ENCODE measurements around the gene PTPRH.

The PTPRH gene

DNA sequence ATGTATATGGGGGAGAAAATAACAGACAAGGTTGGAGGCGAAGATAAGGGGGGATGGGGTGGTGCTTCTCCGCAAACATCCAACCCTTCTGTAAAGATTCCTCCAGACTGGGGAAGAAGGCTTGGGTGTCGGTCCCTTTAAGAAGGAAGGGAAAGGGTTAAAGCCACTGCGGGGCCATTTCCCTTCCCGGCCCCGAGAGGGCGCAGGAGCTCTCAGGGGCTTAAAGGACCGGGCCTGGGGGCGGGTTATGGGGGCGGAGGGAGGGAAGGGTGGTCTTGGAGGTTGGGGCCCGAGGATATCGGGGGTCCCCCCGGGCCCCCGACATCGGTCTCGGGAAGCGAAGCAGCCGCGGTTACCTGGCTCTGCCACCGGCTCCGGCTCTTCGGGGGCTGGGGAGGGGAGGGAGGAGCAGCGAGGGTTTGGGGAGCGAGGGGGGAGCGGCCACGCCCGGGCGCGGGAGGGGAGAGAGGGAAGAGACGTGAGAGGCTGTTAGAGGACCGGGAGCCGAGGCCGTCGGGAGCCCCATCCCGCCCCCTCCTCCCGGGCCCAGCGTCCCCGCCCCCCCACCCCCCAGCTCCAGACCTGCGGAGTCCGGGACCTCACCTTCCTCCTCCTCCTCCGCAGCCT, 63.1 kb downstream of the PTPRH start:
- TF ChIP-seq, protein P1, sequence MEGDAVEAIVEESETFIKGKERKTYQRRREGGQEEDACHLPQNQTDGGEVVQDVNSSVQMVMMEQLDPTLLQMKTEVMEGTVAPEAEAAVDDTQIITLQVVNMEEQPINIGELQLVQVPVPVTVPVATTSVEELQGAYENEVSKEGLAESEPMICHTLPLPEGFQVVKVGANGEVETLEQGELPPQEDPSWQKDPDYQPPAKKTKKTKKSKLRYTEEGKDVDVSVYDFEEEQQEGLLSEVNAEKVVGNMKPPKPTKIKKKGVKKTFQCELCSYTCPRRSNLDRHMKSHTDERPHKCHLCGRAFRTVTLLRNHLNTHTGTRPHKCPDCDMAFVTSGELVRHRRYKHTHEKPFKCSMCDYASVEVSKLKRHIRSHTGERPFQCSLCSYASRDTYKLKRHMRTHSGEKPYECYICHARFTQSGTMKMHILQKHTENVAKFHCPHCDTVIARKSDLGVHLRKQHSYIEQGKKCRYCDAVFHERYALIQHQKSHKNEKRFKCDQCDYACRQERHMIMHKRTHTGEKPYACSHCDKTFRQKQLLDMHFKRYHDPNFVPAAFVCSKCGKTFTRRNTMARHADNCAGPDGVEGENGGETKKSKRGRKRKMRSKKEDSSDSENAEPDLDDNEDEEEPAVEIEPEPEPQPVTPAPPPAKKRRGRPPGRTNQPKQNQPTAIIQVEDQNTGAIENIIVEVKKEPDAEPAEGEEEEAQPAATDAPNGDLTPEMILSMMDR (IDR thresholded peaks at IDR 0.05) = no peak
- H3K27me3 ChIP-seq = peaks cover 99% of the 10 kb centered on the region
- H3K27ac ChIP-seq = no peak overlapping the region
- no peaks in the 10 kb centered on the region for H3K36me3 ChIP-seq
- H3K4me1 ChIP-seq (ENCODE audit: control insufficient read depth in 1 of 2, insufficient read depth in 1 of 2, low read depth in 1 of 2, low read length in 1 of 2) = peaks cover 7 to 14% of the 10 kb centered on the region in 2 experiments
- H3K4me3 ChIP-seq (ENCODE audit: low read depth in 1 of 2, low read length in 1 of 2) = no peak overlapping the region
- H3K9me3 ChIP-seq = no peaks in the 10 kb centered on the region

DNA sequence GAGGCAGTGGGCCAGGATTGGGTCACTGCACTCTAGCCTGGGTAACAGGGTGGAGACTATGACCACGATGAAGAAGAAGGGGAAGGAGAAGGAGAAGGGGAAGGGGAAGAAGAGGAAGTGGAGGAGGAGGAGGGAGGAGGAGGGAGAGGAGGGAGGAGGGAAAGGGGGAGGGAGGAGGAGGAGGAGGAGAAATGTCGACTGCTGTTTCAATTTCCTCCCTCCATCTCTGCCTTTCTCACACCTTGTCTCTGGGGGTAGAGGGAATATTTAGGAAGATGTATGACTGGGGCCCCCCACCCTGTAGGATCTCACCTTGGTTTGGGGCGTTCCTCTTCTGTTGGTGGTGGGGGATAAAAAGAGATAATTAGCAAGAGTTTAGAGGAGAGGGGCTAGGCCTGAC, 64.1 kb downstream of the PTPRH start:
- H3K27me3 ChIP-seq = peaks cover 100% of the 10 kb centered on the region
- H3K4me3 ChIP-seq (ENCODE audit: low read depth in 1 of 2, low read length in 1 of 2) = no peak overlapping the region
- H3K4me1 ChIP-seq (ENCODE audit: control insufficient read depth in 1 of 2, insufficient read depth in 1 of 2, low read depth in 1 of 2, low read length in 1 of 2) = peaks cover 7 to 14% of the 10 kb centered on the region in 2 experiments
- H3K9me3 ChIP-seq = no peaks in the 10 kb centered on the region
- TF ChIP-seq, protein P1 (IDR thresholded peaks at IDR 0.05) = no peak
- no peak overlapping the region for H3K27ac ChIP-seq
- no peaks in the 10 kb centered on the region for H3K36me3 ChIP-seq

DNA sequence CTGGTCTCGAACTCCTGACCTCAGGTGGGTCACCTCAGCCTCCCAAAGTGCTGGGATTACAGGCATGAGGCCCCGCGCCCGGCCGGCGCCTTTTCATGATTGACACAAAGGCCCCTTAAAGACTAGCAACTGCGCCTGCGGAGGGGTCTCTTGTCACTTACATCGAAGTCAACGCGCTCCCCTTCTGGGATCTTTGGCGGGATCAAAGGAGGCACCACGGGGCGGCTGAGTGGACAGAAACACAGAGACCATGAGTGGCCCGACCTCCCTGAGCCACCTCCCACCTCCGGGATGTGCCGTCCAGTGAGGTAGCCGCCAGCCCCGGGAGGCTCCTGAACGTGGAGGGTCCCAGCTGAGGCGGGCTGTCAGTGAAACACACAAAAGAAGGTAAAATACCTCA, 67.6 kb downstream of the PTPRH start:
- Histone ChIP-seq H3K4me1 (ENCODE audit: control insufficient read depth in 1 of 2, insufficient read depth in 1 of 2, low read depth in 1 of 2, low read length in 1 of 2) (peaks cover 7 to 14% of the 10 kb centered on the region in 2 experiments), H3K27me3 (peaks cover 87% of the 10 kb centered on the region), H3K36me3 (no peaks in the 10 kb centered on the region), H3K4me3 (ENCODE audit: low read depth in 1 of 2, low read length in 1 of 2) (no peak overlapping the region), H3K9me3 (no peaks in the 10 kb centered on the region), H3K27ac (no peak overlapping the region)
- TF ChIP-seq, protein P1 (IDR thresholded peaks at IDR 0.05) = no peak

DNA sequence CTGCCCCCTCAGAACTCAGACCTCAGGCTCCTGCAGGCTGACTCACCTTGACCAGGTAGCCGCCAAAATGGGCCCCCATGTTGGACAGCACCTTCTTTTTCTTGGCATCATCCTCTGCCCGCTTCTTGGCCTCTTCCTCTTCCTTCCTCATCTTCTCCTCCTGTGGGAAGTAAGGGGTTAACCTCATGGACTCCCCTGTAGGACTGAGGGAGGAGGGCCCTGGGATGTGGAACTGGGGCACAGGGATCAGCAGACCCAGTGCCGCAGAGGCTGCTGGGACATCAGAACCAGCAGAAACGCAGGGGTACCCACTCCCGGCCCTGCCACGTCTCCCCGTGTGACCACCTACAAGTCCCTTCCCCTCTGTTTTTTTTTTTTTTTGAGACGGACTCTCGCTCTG, 71.4 kb downstream of the PTPRH start:
- H3K4me1 ChIP-seq (ENCODE audit: control insufficient read depth in 1 of 2, insufficient read depth in 1 of 2, low read depth in 1 of 2, low read length in 1 of 2) = no peaks in the 10 kb centered on the region
- H3K4me3 ChIP-seq (ENCODE audit: low read depth in 1 of 2, low read length in 1 of 2) = no peak overlapping the region
- H3K36me3 ChIP-seq = no peaks in the 10 kb centered on the region
- H3K27me3 ChIP-seq = peaks cover 76% of the 10 kb centered on the region
- TF ChIP-seq, protein P1 (IDR thresholded peaks at IDR 0.05) = no peak
- H3K27ac ChIP-seq = no peak overlapping the region
- H3K9me3 ChIP-seq = no peaks in the 10 kb centered on the region

DNA sequence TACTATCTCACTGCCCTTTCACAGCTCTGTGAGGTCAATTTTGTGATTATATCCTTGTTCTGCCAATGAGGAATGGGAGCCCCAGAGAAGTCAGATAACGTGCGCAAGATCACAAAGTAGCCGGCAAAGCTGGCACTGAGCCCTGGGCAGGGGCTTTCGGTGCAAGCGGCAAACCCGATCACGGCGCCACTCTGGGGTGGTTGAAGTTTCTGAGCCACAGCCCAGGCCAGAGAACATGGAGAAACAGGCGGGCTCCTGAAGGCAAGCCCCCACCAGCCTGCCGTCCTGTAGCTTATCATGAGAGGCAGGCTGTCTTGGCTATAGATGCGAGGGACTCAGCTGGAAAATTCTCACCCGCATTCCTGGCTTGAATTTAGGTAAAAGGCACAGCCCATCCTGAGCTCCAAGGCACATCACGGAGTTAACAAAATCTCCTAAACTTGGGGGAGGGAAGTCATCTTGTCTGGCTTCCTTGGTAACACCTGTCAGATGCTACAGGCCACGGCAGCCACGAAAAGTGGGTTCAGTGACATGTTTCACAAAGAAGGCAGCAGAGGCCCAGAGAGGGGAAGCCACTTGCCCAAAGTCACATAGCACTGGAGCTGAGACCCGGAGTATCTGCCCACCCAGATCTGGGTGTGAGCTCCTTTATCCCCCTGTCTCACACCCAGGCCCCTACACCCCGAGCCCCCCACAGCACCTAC, 72.8 kb downstream of the PTPRH start:
- Histone ChIP-seq H3K36me3 (no peaks in the 10 kb centered on the region), H3K27ac (no peak overlapping the region), H3K9me3 (no peaks in the 10 kb centered on the region), H3K4me1 (ENCODE audit: control insufficient read depth in 1 of 2, insufficient read depth in 1 of 2, low read depth in 1 of 2, low read length in 1 of 2) (no peaks in the 10 kb centered on the region), H3K4me3 (ENCODE audit: low read depth in 1 of 2, low read length in 1 of 2) (no peak overlapping the region), H3K27me3 (peaks cover 74% of the 10 kb centered on the region)
- TF ChIP-seq, protein P1 (IDR thresholded peaks at IDR 0.05) = no peak
